8988T (cell line): ENCODE measurements around the gene ADAMTS3.

ENCODE experiments used
- DNase-seq: peaks from one replicate; pipeline ENCODE4 v3.0.0; 2011

Gene ADAMTS3

DNA sequence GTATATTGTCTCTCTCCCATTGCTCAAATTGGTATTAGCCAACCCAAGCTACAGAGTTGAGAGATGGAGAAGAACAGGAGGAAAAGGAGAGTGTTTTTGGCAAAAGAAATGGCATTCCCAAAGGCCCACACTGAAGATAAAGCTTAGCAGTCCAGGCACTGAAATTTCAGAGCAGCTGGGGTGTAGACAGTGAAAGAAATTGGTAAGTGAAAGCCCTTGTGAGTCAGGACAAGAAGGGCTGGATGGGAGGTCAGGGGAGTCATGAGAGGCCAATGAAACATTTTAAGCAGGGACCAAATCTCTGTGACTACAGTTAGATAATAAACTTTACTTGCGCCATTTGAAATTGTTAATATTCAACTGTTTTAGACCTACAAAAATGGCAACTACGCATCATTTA is 177.7 kb downstream of the ADAMTS3 start:
- DNase-seq: no peak

GRCh38 chr4:72390409-72390808 is 178.6 kb downstream of the ADAMTS3 start:
- DNase-seq: no peak

DNA sequence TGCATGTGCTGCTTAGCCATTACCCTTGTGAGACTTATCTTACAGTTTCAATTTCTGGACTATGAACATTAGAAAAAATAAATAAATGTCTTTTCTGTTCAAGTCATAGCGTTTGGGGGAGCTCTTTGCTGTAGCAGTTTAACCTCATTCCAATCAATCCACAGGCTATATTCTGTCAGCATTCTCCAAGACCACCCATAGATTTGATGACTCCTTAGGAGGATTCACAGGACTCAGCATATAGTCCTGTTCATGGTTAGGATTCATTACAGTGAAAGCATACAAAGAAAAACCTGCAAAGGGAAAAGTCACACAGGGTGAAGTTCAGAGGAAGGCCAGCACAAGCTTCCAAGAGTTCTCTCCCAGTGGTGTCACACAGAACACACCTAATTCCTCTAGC is 180.5 kb downstream of the ADAMTS3 start:
- DNase-seq: no peak

GRCh38 chr4:72387959-72388358 is 181.1 kb downstream of the ADAMTS3 start:
- DNase-seq: no peak

GRCh38 chr4:72383439-72383838 is 185.6 kb downstream of the ADAMTS3 start:
- no peak for DNase-seq

DNA sequence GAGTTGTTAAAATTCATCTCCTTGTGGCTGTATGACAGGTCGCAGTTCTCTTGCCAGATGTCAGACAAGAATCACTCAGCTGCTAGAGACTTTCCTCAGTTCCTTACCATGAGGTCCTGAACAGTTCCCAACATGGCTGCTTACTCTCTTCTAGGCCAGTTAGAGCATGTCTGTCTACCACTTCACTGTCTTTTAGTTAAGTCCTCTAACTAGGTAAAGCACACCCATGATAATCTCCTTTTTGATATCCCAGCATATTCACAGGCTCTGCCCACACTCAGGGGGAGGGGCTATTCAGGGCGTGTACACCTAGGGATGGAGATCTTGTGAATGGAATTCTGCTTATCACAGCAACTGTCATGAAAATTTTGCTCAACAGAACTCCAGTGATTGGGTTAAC is 190.1 kb downstream of the ADAMTS3 start:
- DNase-seq: no peak

DNA sequence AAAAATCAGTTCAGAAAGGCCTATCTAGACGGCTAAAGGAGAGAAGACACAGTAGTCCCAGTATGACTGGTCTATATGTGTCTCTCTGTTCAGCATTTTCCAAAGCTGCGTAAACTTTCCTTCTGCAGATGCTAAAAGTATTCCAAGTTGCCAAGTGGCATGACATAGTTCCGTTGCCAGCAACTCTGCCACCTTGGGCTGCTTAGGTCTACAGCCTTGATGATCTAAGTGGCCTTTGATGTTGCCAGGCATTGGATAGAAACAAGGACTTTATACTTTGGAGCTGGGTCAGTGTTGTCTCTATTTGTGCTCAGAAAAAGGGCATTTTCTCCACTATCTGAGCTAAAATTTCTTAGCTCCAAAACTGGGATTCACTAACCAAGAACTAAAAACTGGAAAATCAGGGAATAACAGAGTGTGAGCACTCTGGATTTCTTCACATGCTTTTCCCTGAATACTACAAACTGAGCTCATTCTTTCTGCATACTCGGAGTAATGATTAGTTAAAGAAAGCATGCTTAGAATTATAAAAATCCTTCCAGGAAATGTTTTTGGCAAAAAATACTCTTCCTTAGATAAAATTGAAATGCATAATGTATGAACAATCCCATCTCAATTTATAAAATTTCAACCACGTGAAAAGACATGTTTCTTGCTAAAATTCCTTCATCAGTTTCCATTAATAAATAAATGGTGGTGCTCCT is 191.4 kb downstream of the ADAMTS3 start:
- DNase-seq: no peak

GRCh38 chr4:72376901-72377300 is 192.1 kb downstream of the ADAMTS3 start:
- DNase-seq: no peak

GRCh38 chr4:72375073-72375736 is 193.8 kb downstream of the ADAMTS3 start:
- DNase-seq: no peak

DNA sequence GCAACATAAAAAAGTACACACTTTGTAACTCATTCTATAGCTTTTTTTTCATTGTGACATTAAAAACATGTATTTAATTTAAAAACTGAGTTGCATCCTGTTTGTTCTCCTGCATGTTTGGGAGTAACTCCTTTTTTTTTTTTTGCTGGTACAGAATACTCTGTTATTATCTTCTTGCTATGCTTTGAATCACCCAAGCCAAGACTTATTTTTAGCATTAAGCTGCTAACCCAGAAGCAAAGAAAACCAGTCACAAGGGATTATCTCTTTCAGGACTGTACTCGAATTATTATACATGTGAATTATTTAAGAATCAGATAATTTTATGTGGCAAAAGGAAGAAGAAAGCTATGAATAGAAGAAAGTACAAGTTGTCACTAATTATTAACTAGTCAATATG is 194.9 kb downstream of the ADAMTS3 start:
- DNase-seq: no peak

GRCh38 chr4:72366601-72367000 is 202.4 kb downstream of the ADAMTS3 start:
- no peak for DNase-seq

GRCh38 chr4:72365981-72366380 is 203.0 kb downstream of the ADAMTS3 start:
- DNase-seq: no peak

GRCh38 chr4:72365016-72365415 is 204.0 kb downstream of the ADAMTS3 start:
- no peak for DNase-seq

GRCh38 chr4:72360075-72360474 is 208.9 kb downstream of the ADAMTS3 start:
- DNase-seq: no peak

- no peak for DNase-seq
Observed at GRCh38 chr4:72358483-72358882, 210.5 kb downstream of the ADAMTS3 start.

- DNase-seq: no peak
Observed at GRCh38 chr4:72357908-72358307, 211.1 kb downstream of the ADAMTS3 start.

- no peak for DNase-seq
Observed at GRCh38 chr4:72352711-72353110, 216.3 kb downstream of the ADAMTS3 start.

DNA sequence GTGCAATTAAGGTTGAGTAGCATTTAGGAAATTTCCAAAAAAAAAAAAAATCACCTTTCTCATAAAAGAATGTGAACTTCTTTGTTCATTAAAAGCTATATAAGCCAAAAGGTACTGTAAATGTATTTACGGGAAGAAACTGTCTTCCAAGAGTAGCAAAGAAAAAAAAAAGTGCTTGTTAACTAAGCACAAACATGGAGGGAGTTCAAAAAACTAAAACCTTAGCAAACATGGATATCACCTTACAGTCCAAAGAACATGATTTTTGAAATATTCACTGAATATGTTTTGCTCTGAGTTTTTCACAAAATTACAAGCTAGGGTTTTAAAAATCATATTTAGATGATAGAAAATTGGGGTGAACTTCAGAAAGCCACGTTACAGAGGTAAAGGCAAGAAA is 217.5 kb downstream of the ADAMTS3 start:
- DNase-seq: no peak

- no peak for DNase-seq
Observed at GRCh38 chr4:72348701-72349100, 220.3 kb downstream of the ADAMTS3 start.

- DNase-seq: no peak
Observed at GRCh38 chr4:72344418-72344817, 224.6 kb downstream of the ADAMTS3 start.

DNA sequence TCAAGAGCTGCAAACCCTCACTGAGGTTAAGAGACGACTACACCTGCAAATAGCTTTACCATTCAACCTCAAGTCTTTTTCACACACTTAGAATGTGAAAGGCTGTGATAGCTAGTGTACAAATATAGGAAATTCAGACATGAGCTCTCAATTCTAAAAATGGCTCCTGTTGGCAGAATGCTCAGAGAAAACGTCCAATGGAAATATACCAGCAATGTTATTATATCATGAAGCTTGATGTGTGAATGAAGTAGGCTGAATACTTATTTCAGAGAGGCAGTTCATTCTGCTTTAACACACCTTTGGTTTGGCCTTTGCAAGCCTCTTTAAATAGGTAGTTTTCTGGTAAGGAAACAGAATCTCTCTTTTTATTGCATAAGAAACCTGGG is 227.6 kb downstream of the ADAMTS3 start:
- DNase-seq: no peak

GRCh38 chr4:72340803-72341431 is 228.1 kb downstream of the ADAMTS3 start:
- no peak for DNase-seq

GRCh38 chr4:72338060-72338459 is 231.0 kb downstream of the ADAMTS3 start:
- DNase-seq: no peak

- no peak for DNase-seq
Observed at GRCh38 chr4:72330381-72330780, 238.6 kb downstream of the ADAMTS3 start.
